Measurements from ENCODE around the gene PACRG. TPM values are rescaled to one million over a fixed set of nuclear protein-coding genes. Genes with fewer than 3 reads are reported as not detected.

PACRG gene
- total RNA-seq, 1 experiment from 2014 or later: 0.26 TPM

GRCh38 chr6:162889303-162889702, 161.5 kb downstream of the PACRG start:
- Histone ChIP-seq H3K14ac (ENCODE audit: insufficient read depth, low read length) (no peak overlapping the region), H2BK20ac (ENCODE audit: low read depth, low read length, poor library complexity, severe bottlenecking) (no peak overlapping the region), H3K4me1 (ENCODE audit: insufficient read depth, low read length) (no peaks in the 10 kb centered on the region), H3K56ac (ENCODE audit: insufficient read length, low read depth, low read length) (no peak overlapping the region), H2BK12ac (ENCODE audit: insufficient read length, low read depth, low read length) (no peak overlapping the region), H4K8ac (replicated peaks; ENCODE audit: insufficient read length, low read depth, low read length) (no peak overlapping the region), H4K5ac (ENCODE audit: insufficient read length, low read depth, low read length) (no peak overlapping the region), H2BK120ac (ENCODE audit: low read depth, low read length, poor library complexity, severe bottlenecking) (no peak overlapping the region), H3K9ac (ENCODE audit: extremely low read depth, insufficient read length, low read length) (no peak overlapping the region), H3K79me2 (ENCODE audit: insufficient read depth, low read length) (no peaks in the 10 kb centered on the region), H4K91ac (ENCODE audit: insufficient read length, low read depth, low read length) (no peak overlapping the region), H3K23me2 (ENCODE audit: insufficient read length, low read depth, low read length, poor library complexity, severe bottlenecking) (no peaks in the 10 kb centered on the region), H3K18ac (ENCODE audit: insufficient read length, low read depth, low read length) (no peak overlapping the region), H3K23ac (ENCODE audit: insufficient read length, low read depth, low read length) (no peak overlapping the region), H2AFZ (ENCODE audit: low read length) (no peak overlapping the region), H3K79me1 (ENCODE audit: insufficient read depth, low read depth, low read length, poor library complexity, severe bottlenecking) (no peaks in the 10 kb centered on the region), H3T11ph (ENCODE audit: low read length) (no peak overlapping the region), H2BK5ac (ENCODE audit: insufficient read length, low read length) (no peak overlapping the region), H3K27me3 (ENCODE audit: insufficient read depth, low read length) (no peaks in the 10 kb centered on the region), H3K9me3 (ENCODE audit: control insufficient read depth, low read depth, low read length) (no peaks in the 10 kb centered on the region), H4K20me1 (ENCODE audit: control insufficient read depth, insufficient read depth, insufficient read length) (no peaks in the 10 kb centered on the region), H3K27ac (ENCODE audit: insufficient read length, low read depth, low read length) (no peak overlapping the region), H2BK15ac (ENCODE audit: low read depth, low read length) (no peak overlapping the region), H3K4me2 (ENCODE audit: insufficient read depth, insufficient read length, low read length) (no peak overlapping the region), H3K4ac (ENCODE audit: low read depth, low read length) (no peak overlapping the region), H2AK5ac (ENCODE audit: insufficient read length, low read length) (no peak overlapping the region)
- Mint-ChIP-seq H3K4me3 (no peak overlapping the region), H3K9me3 (no peaks in the 10 kb centered on the region; a peak in 1 of 5 replicates), H3K27me3 (ENCODE audit: low read depth) (no peaks in the 10 kb centered on the region; the same call in 1 of the 2 replicates), H3K36me3 (ENCODE audit: insufficient read depth in 1 of 3, low read depth in 3 of 3) (no peaks in the 10 kb centered on the region), H3K4me1 (no peaks in the 10 kb centered on the region), H3K27ac (no peak overlapping the region)
- DNase-seq: no peak
- no peak for TF ChIP-seq CTCF (conservative IDR thresholded peaks at IDR 0.05)
- no CpG with 5 or more reads among the region's 1 CpG for WGBS (ENCODE audit: extremely low coverage, insufficient read length, low lambda C conversion rate)
